H9 (cell line): Measurements from ENCODE around the gene CXXC5. TPM values are rescaled to one million over a fixed set of nuclear protein-coding genes. Genes with fewer than 3 reads are reported as not detected.
A peak's percentile ranks its signal among the peaks of the same experiment; 100 is the strongest.

ENCODE experiments used
- DNase-seq: peaks from one replicate; pipeline ENCODE4 v3.0.0-alpha.2; 2017
- H2AFZ ChIP-seq: one replicate; pipeline ENCODE4 v1.6.1; 2013; ENCODE audit warnings: mild to moderate bottlenecking, low read length, control low read depth, moderate library complexity
- H2AK5ac ChIP-seq: 2 replicates; pipeline ENCODE4 v1.6.1; 2013; ENCODE audit warnings: low read length, control low read depth, mixed read lengths; ENCODE audit not compliant: insufficient read length
- H2BK120ac ChIP-seq: one replicate; pipeline ENCODE4 v1.6.1; 2013; ENCODE audit warnings: low read depth, mild to moderate bottlenecking, low read length, control low read depth, inconsistent platforms; ENCODE audit not compliant: poor library complexity, severe bottlenecking
- H2BK12ac ChIP-seq: 2 replicates; pipeline ENCODE4 v1.6.1; 2013; ENCODE audit warnings: low read length, control low read depth, mixed read lengths, low read depth; ENCODE audit not compliant: insufficient read length
- H2BK15ac ChIP-seq: 2 replicates; pipeline ENCODE4 v1.6.1; 2013; ENCODE audit warnings: low read depth, low read length, control low read depth
- H2BK20ac ChIP-seq: one replicate; pipeline ENCODE4 v1.6.1; 2013; ENCODE audit warnings: low read depth, mild to moderate bottlenecking, low read length, control low read depth, inconsistent platforms; ENCODE audit not compliant: poor library complexity, severe bottlenecking
- H2BK5ac ChIP-seq: 2 replicates; pipeline ENCODE4 v1.6.1; 2013; ENCODE audit warnings: low read length, control low read depth, mixed read lengths; ENCODE audit not compliant: insufficient read length
- H3K14ac ChIP-seq: 2 replicates; pipeline ENCODE4 v1.6.1; 2013; ENCODE audit warnings: low read length, control low read depth; ENCODE audit not compliant: insufficient read depth
- H3K18ac ChIP-seq: 2 replicates; pipeline ENCODE4 v1.6.1; 2013; ENCODE audit warnings: low read depth, mild to moderate bottlenecking, mixed read lengths, low read length, control low read depth; ENCODE audit not compliant: insufficient read length
- H3K23ac ChIP-seq: 2 replicates; pipeline ENCODE4 v1.6.1; 2013; ENCODE audit warnings: low read length, control low read depth, mixed read lengths, low read depth; ENCODE audit not compliant: insufficient read length
- H3K23me2 ChIP-seq: 2 replicates; pipeline ENCODE4 v1.6.1; 2013; ENCODE audit warnings: low read depth, mild to moderate bottlenecking, mixed read lengths, low read length, control low read depth; ENCODE audit not compliant: insufficient read length, poor library complexity, severe bottlenecking
- H3K27ac ChIP-seq: 2 replicates; pipeline ENCODE4 v1.5.1; 2013; ENCODE audit warnings: low read length, control low read depth, mixed read lengths, low read depth; ENCODE audit not compliant: insufficient read length
- H3K27me3 ChIP-seq: 2 replicates; pipeline ENCODE4 v1.6.1; 2013; ENCODE audit warnings: low read length, control low read depth, inconsistent platforms; ENCODE audit not compliant: insufficient read depth
- H3K4ac ChIP-seq: 2 replicates; pipeline ENCODE4 v1.6.1; 2013; ENCODE audit warnings: low read depth, mild to moderate bottlenecking, control low read depth, inconsistent platforms, low read length, moderate library complexity
- H3K4me1 ChIP-seq: 2 replicates; pipeline ENCODE4 v1.6.1; 2013; ENCODE audit warnings: low read length, control low read depth, inconsistent platforms; ENCODE audit not compliant: insufficient read depth
- H3K4me2 ChIP-seq: 2 replicates; pipeline ENCODE4 v1.6.1; 2013; ENCODE audit warnings: low read length, control low read depth, mixed read lengths; ENCODE audit not compliant: insufficient read length, insufficient read depth
- H3K56ac ChIP-seq: 2 replicates; pipeline ENCODE4 v1.6.1; 2013; ENCODE audit warnings: low read depth, mild to moderate bottlenecking, mixed read lengths, low read length, control low read depth; ENCODE audit not compliant: insufficient read length
- H3K79me1 ChIP-seq: 2 replicates; pipeline ENCODE4 v1.6.1; 2013; ENCODE audit warnings: low read depth, mild to moderate bottlenecking, moderate library complexity, low read length, control low read depth, inconsistent platforms; ENCODE audit not compliant: insufficient read depth, poor library complexity, severe bottlenecking
- H3K79me2 ChIP-seq: 2 replicates; pipeline ENCODE4 v1.6.1; 2013; ENCODE audit warnings: low read length, control low read depth, inconsistent platforms; ENCODE audit not compliant: insufficient read depth
- H3K9ac ChIP-seq: 2 replicates; pipeline ENCODE4 v1.6.1; 2013; ENCODE audit warnings: low read length, control low read depth, mixed read lengths; ENCODE audit not compliant: insufficient read length; ENCODE audit errors: extremely low read depth
- H3K9me3 ChIP-seq: one replicate; pipeline ENCODE4 v1.6.1; 2013; ENCODE audit warnings: low read depth, low read length, inconsistent platforms; ENCODE audit not compliant: control insufficient read depth
- H3T11ph ChIP-seq: one replicate; pipeline ENCODE4 v1.6.1; 2013; ENCODE audit warnings: mild to moderate bottlenecking, low read length, control low read depth, inconsistent platforms
- H4K20me1 ChIP-seq: one replicate; pipeline ENCODE4 v1.6.1; 2013; ENCODE audit not compliant: control insufficient read depth, insufficient read length, insufficient read depth
- H4K5ac ChIP-seq: 2 replicates; pipeline ENCODE4 v1.6.1; 2013; ENCODE audit warnings: low read depth, mild to moderate bottlenecking, mixed read lengths, low read length, control low read depth; ENCODE audit not compliant: insufficient read length
- H4K8ac ChIP-seq: replicated peaks from 2 replicates; pipeline ENCODE4 v1.6.1; 2013; ENCODE audit warnings: low read length, control low read depth, mixed read lengths, low read depth; ENCODE audit not compliant: insufficient read length
- H4K91ac ChIP-seq: 2 replicates; pipeline ENCODE4 v1.6.1; 2013; ENCODE audit warnings: low read depth, mild to moderate bottlenecking, moderate library complexity, mixed read lengths, low read length, control low read depth; ENCODE audit not compliant: insufficient read length
- H3K27ac Mint-ChIP-seq, 3 experiments: 2 replicates in 2 of 3; 3 replicates in 1 of 3; pipeline ENCODE4 v1.8.0; 2020 to 2021; ENCODE audit warnings: mixed read lengths in 3 of 3, mild to moderate bottlenecking in 1 of 3, moderate library complexity in 1 of 3
- H3K27me3 Mint-ChIP-seq: 2 replicates; pipeline ENCODE4 v1.8.0; 2021; ENCODE audit warnings: low read depth, mild to moderate bottlenecking, moderate library complexity, mixed read lengths
- H3K36me3 Mint-ChIP-seq, 3 experiments: 2 replicates in 2 of 3; 3 replicates in 1 of 3; pipeline ENCODE4 v1.8.0; 2020 to 2021; ENCODE audit warnings: low read depth in 3 of 3, mixed read lengths in 3 of 3; ENCODE audit not compliant: insufficient read depth in 1 of 3
- H3K4me1 Mint-ChIP-seq, 2 experiments: 2 replicates each; pipeline ENCODE4 v1.8.0; 2020; ENCODE audit warnings: mixed read lengths in 2 of 2
- H3K4me3 Mint-ChIP-seq, 2 experiments: 2 replicates in 1 of 2; 3 replicates in 1 of 2; pipeline ENCODE4 v1.8.0; 2020 to 2021; ENCODE audit warnings: mild to moderate bottlenecking in 2 of 2, mixed read lengths in 2 of 2, moderate library complexity in 1 of 2
- H3K9me3 Mint-ChIP-seq, 2 experiments: 2 replicates in 1 of 2; 3 replicates in 1 of 2; pipeline ENCODE4 v1.8.0; 2020; ENCODE audit warnings: mild to moderate bottlenecking in 2 of 2, mixed read lengths in 2 of 2, moderate library complexity in 1 of 2
- whole genome bisulfite sequencing: extraction: QIAGEN DNeasy Blood & Tissue Kit; methylation state at CpG from one replicate; pipeline ENCODE4 v1.1.7; 2013; ENCODE audit warnings: missing lambda C conversion rate, low lambda C conversion rate, mixed read lengths; ENCODE audit not compliant: insufficient read length; ENCODE audit errors: extremely low coverage; 5-methylcytosine and 5-hydroxymethylcytosine counted together
- total RNA-seq: library from RNA; stranded (reverse); gene quantifications from 2 replicates; pipeline ENCODE4 v1.2.1, GENCODE V29; 2021
- TF ChIP-seq, protein P1 (sequence below): fragments of 200-600 bp; sonication (generic); conservative IDR thresholded peaks from 3 replicates; pipeline ENCODE4 v1.8.0; 2021; ENCODE audit warnings: antibody characterized with exemption, mild to moderate bottlenecking

Gene CXXC5
- total RNA-seq, 1 experiment from 2014 or later, result 105 TPM

DNA sequence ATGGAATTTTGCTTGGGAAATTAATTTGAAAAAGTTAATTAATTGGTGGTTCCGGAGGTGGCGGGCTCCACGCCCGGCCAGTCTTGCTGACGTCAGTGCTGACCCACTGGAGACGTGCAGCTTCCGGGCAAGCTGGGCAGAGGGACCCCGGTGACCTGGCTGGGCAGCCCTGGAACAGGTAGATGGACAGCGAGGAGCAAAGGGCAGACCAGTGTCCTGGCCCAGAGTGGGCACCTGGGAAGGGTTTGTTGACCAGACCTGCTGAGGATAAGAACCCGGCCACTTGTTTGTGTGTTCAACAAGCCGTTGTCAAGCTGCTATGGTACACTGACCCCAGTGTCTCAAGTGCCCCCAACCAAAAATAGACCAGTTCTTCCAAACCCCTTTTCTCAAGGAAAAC lies 17.5 kb downstream of the CXXC5 start:
- H4K8ac ChIP-seq, result no peak overlapping the region

More for the DNA sequence above, 17.5 kb downstream of the CXXC5 start:
- H3K9me3 ChIP-seq, result no peaks in the 10 kb centered on the region
- no peaks in the 10 kb centered on the region for H3K9me3 Mint-ChIP-seq
- peaks cover 4% of the 10 kb centered on the region for H3K79me1 ChIP-seq
- H2BK120ac ChIP-seq, result no peak overlapping the region
- H2BK20ac ChIP-seq, result no peak overlapping the region
- no peak overlapping the region for H3K4me2 ChIP-seq
- H3T11ph ChIP-seq, result no peak overlapping the region
- H4K5ac ChIP-seq, result no peak overlapping the region
- H3K23me2 ChIP-seq, result no peaks in the 10 kb centered on the region
- peaks cover 0 to 20% (median 2%) of the 10 kb centered on the region in 3 experiments; a peak in 4 of 7 replicates for H3K36me3 Mint-ChIP-seq
- no peaks in the 10 kb centered on the region for H3K27me3 Mint-ChIP-seq
- H2AFZ ChIP-seq, result no peak overlapping the region
- H2AK5ac ChIP-seq, result no peak overlapping the region
- H4K20me1 ChIP-seq, result no peaks in the 10 kb centered on the region
- no peak overlapping the region for H2BK15ac ChIP-seq
- H3K27ac ChIP-seq, result no peak overlapping the region
- no peak overlapping the region for H3K4me3 Mint-ChIP-seq
- peaks cover 45 to 53% of the 10 kb centered on the region in 2 experiments for H3K4me1 Mint-ChIP-seq
- no peak overlapping the region for H3K14ac ChIP-seq
- H3K27me3 ChIP-seq, result no peaks in the 10 kb centered on the region
- no peak overlapping the region for H3K56ac ChIP-seq
- WGBS, result no CpG with 5 or more reads among the region's 11 CpGs
- no peak overlapping the region for H3K9ac ChIP-seq
- H2BK5ac ChIP-seq, result no peak overlapping the region
- TF ChIP-seq, protein P1, sequence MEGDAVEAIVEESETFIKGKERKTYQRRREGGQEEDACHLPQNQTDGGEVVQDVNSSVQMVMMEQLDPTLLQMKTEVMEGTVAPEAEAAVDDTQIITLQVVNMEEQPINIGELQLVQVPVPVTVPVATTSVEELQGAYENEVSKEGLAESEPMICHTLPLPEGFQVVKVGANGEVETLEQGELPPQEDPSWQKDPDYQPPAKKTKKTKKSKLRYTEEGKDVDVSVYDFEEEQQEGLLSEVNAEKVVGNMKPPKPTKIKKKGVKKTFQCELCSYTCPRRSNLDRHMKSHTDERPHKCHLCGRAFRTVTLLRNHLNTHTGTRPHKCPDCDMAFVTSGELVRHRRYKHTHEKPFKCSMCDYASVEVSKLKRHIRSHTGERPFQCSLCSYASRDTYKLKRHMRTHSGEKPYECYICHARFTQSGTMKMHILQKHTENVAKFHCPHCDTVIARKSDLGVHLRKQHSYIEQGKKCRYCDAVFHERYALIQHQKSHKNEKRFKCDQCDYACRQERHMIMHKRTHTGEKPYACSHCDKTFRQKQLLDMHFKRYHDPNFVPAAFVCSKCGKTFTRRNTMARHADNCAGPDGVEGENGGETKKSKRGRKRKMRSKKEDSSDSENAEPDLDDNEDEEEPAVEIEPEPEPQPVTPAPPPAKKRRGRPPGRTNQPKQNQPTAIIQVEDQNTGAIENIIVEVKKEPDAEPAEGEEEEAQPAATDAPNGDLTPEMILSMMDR, result no peak
- no peak overlapping the region for H3K4ac ChIP-seq
- no peak overlapping the region for H3K23ac ChIP-seq
- no peak for DNase-seq
- peaks cover 19% of the 10 kb centered on the region; the same call in 1 of the 2 replicates for H3K4me1 ChIP-seq
- no peak overlapping the region for H4K91ac ChIP-seq
- peaks cover 51% of the 10 kb centered on the region; the same call in 1 of the 2 replicates for H3K79me2 ChIP-seq
- no peak overlapping the region for H2BK12ac ChIP-seq
- H3K27ac Mint-ChIP-seq, result peak overlapping the region in 1 of 3 experiments; percentile 87; a peak in 2 of 7 replicates
- no peak overlapping the region for H3K18ac ChIP-seq
